ENCODE measurements around the gene IL12RB2.

- TF ChIP-seq POLR2A (IDR thresholded peaks at IDR 0.05) (no peak), EP300 (IDR thresholded peaks at IDR 0.05) (no peak)
- TF ChIP-seq, protein P1, sequence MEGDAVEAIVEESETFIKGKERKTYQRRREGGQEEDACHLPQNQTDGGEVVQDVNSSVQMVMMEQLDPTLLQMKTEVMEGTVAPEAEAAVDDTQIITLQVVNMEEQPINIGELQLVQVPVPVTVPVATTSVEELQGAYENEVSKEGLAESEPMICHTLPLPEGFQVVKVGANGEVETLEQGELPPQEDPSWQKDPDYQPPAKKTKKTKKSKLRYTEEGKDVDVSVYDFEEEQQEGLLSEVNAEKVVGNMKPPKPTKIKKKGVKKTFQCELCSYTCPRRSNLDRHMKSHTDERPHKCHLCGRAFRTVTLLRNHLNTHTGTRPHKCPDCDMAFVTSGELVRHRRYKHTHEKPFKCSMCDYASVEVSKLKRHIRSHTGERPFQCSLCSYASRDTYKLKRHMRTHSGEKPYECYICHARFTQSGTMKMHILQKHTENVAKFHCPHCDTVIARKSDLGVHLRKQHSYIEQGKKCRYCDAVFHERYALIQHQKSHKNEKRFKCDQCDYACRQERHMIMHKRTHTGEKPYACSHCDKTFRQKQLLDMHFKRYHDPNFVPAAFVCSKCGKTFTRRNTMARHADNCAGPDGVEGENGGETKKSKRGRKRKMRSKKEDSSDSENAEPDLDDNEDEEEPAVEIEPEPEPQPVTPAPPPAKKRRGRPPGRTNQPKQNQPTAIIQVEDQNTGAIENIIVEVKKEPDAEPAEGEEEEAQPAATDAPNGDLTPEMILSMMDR (IDR thresholded peaks at IDR 0.05), result no peak
Measured at GRCh38 chr1:67281244-67281643, 26.4 kb upstream of the IL12RB2 start.

Data from tibial nerve (tissue), 4 donors.